Mesenchymal stem cell (in vitro differentiated cells and primary cell): ENCODE measurements around the gene OSBPL9.
"Not testable (repeated sequence)": the region's sequence is repeated elsewhere in the genome, so short reads cannot be mapped to it uniquely, and the experiment has no call there.

Experiments
- DNase-seq: peaks from one replicate; pipeline ENCODE4 v3.0.0-alpha.2; 2013
- H2AFZ ChIP-seq: one replicate; pipeline ENCODE4 v1.6.1; 2013; ENCODE audit warnings: low read depth, mild to moderate bottlenecking, control low read depth, inconsistent platforms, low read length, moderate library complexity
- H2AK5ac ChIP-seq: 2 replicates; pipeline ENCODE4 v1.6.1; 2013; ENCODE audit warnings: low read length, moderate library complexity, mild to moderate bottlenecking, inconsistent platforms; ENCODE audit not compliant: severe bottlenecking
- H2BK120ac ChIP-seq: one replicate; pipeline ENCODE4 v1.6.1; 2013; ENCODE audit warnings: low read depth, mild to moderate bottlenecking, inconsistent platforms, low read length, moderate library complexity
- H2BK12ac ChIP-seq, 2 experiments: one replicate each; pipeline ENCODE4 v1.6.1; 2013; ENCODE audit warnings: inconsistent platforms in 2 of 2, low read length in 2 of 2, mild to moderate bottlenecking in 2 of 2, moderate library complexity in 2 of 2, control low read depth in 1 of 2
- H2BK15ac ChIP-seq: one replicate; pipeline ENCODE4 v1.6.1; 2013; ENCODE audit warnings: mild to moderate bottlenecking, low read depth, inconsistent platforms; ENCODE audit not compliant: poor library complexity, severe bottlenecking
- H2BK5ac ChIP-seq: 2 replicates; pipeline ENCODE4 v1.6.1; 2013; ENCODE audit warnings: low read depth, mild to moderate bottlenecking, low read length, control low read depth, inconsistent platforms; ENCODE audit not compliant: poor library complexity, severe bottlenecking
- H3K14ac ChIP-seq, 2 experiments: one replicate each; pipeline ENCODE4 v1.6.1; 2013; ENCODE audit warnings: inconsistent platforms in 2 of 2, low read length in 2 of 2, control low read depth in 1 of 2, mild to moderate bottlenecking in 1 of 2, moderate library complexity in 1 of 2
- H3K18ac ChIP-seq, 2 experiments: one replicate each; pipeline ENCODE4 v1.6.1; 2013; ENCODE audit warnings: inconsistent platforms in 2 of 2, low read length in 2 of 2, control low read depth in 1 of 2, low read depth in 1 of 2, mild to moderate bottlenecking in 1 of 2
- H3K23ac ChIP-seq, 2 experiments: one replicate each; pipeline ENCODE4 v1.6.1; 2013; ENCODE audit warnings: inconsistent platforms in 2 of 2, low read length in 2 of 2, mild to moderate bottlenecking in 2 of 2, moderate library complexity in 2 of 2, control low read depth in 1 of 2
- H3K27ac ChIP-seq: 2 replicates; pipeline ENCODE4 v1.5.1; 2013; ENCODE audit warnings: mild to moderate bottlenecking, moderate library complexity, low read length, control low read depth, inconsistent platforms; ENCODE audit not compliant: poor library complexity, severe bottlenecking
- H3K27me3 ChIP-seq, 2 experiments: 2 replicates each; pipeline versions ENCODE4 v1.6.1 to v1.7.0; 2013; ENCODE audit warnings: low read length in 2 of 2, mild to moderate bottlenecking in 2 of 2, moderate library complexity in 2 of 2, control low read depth in 1 of 2, inconsistent platforms in 1 of 2; ENCODE audit not compliant: control insufficient read depth in 1 of 2, insufficient read depth in 1 of 2
- H3K36me3 ChIP-seq, 2 experiments: 2 replicates each; pipeline versions ENCODE4 v1.6.1 to v1.7.0; 2013; ENCODE audit warnings: low read length in 2 of 2, control low read depth in 1 of 2, inconsistent platforms in 1 of 2, low read depth in 1 of 2, mild to moderate bottlenecking in 1 of 2; ENCODE audit not compliant: insufficient read depth in 2 of 2, control insufficient read depth in 1 of 2
- H3K4ac ChIP-seq, 2 experiments: one replicate each; pipeline ENCODE4 v1.6.1; 2013; ENCODE audit warnings: inconsistent platforms in 2 of 2, low read length in 2 of 2, mild to moderate bottlenecking in 2 of 2, moderate library complexity in 2 of 2, control low read depth in 1 of 2, low read depth in 1 of 2
- H3K4me1 ChIP-seq: 2 replicates; pipeline ENCODE4 v1.6.1; 2013; ENCODE audit warnings: low read depth, low read length, control low read depth; ENCODE audit not compliant: control insufficient read depth, insufficient read depth
- H3K4me2 ChIP-seq: 2 replicates; pipeline ENCODE4 v1.6.1; 2013; ENCODE audit warnings: low read length, mild to moderate bottlenecking, inconsistent platforms; ENCODE audit not compliant: poor library complexity, severe bottlenecking
- H3K4me3 ChIP-seq, 2 experiments: 2 replicates each; pipeline versions ENCODE4 v1.5.1 to v1.7.0; 2013; ENCODE audit warnings: low read length in 2 of 2, mild to moderate bottlenecking in 2 of 2, control low read depth in 1 of 2, low read depth in 1 of 2; ENCODE audit not compliant: insufficient read depth in 1 of 2
- H3K79me1 ChIP-seq: replicated peaks from 2 replicates; pipeline ENCODE4 v1.6.1; 2013; ENCODE audit warnings: mild to moderate bottlenecking, control low read depth, low read length, inconsistent platforms; ENCODE audit not compliant: poor library complexity, severe bottlenecking
- H3K9ac ChIP-seq: 2 replicates; pipeline ENCODE4 v1.7.0; 2013; ENCODE audit warnings: mild to moderate bottlenecking, low read length, moderate library complexity
- H3K9me3 ChIP-seq: 2 replicates; pipeline ENCODE4 v1.7.0; 2013; ENCODE audit warnings: mild to moderate bottlenecking, low read length; ENCODE audit not compliant: control insufficient read depth
- H4K8ac ChIP-seq: one replicate; pipeline ENCODE4 v1.6.1; 2013; ENCODE audit warnings: inconsistent platforms, mild to moderate bottlenecking, low read length, moderate library complexity
- H4K91ac ChIP-seq: one replicate; pipeline ENCODE4 v1.6.1; 2013; ENCODE audit warnings: mild to moderate bottlenecking, low read length, inconsistent platforms
- WGBS: methylation state at CpG from one replicate; pipeline ENCODE4 v1.1.7; 2013; ENCODE audit warnings: mixed read lengths; 5-methylcytosine and 5-hydroxymethylcytosine counted together

Gene OSBPL9

DNA sequence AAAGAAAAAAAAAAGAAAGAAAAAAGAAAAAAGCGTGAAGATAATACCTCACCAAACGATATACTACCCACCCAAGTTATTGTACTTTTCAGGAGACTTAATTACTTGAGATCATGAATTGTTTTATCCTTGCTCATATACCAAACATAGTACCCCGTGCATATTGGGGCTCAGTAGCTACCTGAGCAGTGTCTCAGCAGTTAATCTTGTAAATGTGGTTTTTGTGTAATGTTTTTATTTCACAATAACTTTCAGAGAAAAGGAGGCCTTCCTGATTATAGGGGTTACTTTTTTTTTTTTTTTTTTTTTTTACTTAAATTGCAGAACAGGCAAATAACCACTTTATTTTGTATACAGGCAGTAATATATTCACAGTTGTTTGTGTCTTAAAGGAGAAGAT is 80.3 kb downstream of the OSBPL9 start:
- Histone ChIP-seq H2BK5ac (no peak overlapping the region), H2AK5ac (no peak overlapping the region)

DNA sequence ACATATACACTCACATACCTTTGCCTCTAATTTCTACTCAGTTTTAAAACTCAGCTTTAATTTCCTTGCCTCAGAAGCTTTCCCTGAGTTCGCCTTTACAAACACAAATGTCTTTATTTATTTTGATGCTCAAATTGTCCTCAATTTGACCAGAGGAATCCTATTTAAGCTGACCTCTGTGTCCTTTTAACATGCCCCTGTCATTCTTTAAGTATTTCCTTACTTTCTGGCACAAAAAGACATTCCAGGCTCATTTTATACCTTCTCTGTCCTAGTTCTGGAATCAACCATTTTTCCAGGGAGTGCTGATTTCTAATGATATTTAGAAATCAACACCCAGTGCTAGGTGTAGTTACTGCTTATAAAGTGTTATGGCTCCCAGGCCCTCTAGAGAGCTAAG is 82.5 kb downstream of the OSBPL9 start:
- Histone ChIP-seq H2BK5ac (no peak overlapping the region), H3K23ac (no peak overlapping the region), H3K4me2 (no peak overlapping the region), H2AK5ac (no peak overlapping the region), H3K9me3 (no peaks in the 10 kb centered on the region), H3K9ac (no peak overlapping the region), H3K14ac (no peak overlapping the region), H3K27me3 (no peaks in the 10 kb centered on the region), H3K36me3 (no peaks in the 10 kb centered on the region), H4K8ac (no peak overlapping the region), H2AFZ (no peak overlapping the region), H3K4me3 (no peak overlapping the region), H2BK120ac (no peak overlapping the region), H2BK12ac (no peak overlapping the region), H3K18ac (no peak overlapping the region), H4K91ac (no peak overlapping the region), H3K79me1 (peaks cover 9% of the 10 kb centered on the region), H3K4ac (no peak overlapping the region), H3K4me1 (no peaks in the 10 kb centered on the region), H3K27ac (no peak overlapping the region), H2BK15ac (no peak overlapping the region)
- 65% methylated on average over 1 of the region's 1 CpG for WGBS
- no peak for DNase-seq

More for the DNA sequence above, 80.3 kb downstream of the OSBPL9 start:
- no peak overlapping the region for H3K23ac ChIP-seq
- no peak overlapping the region for H2BK120ac ChIP-seq
- H3K79me1 ChIP-seq, result peaks cover 12% of the 10 kb centered on the region
- H3K9me3 ChIP-seq, result no peaks in the 10 kb centered on the region
- peaks cover 2% of the 10 kb centered on the region for H3K4me1 ChIP-seq
- no peaks in the 10 kb centered on the region for H3K36me3 ChIP-seq
- no peak overlapping the region for H3K4ac ChIP-seq
- H2BK15ac ChIP-seq, result no peak overlapping the region
- H4K91ac ChIP-seq, result no peak overlapping the region
- H4K8ac ChIP-seq, result no peak overlapping the region
- no peak overlapping the region for H3K18ac ChIP-seq
- H3K27me3 ChIP-seq, result no peaks in the 10 kb centered on the region
- no peak overlapping the region for H2BK12ac ChIP-seq
- no peak overlapping the region for H3K4me2 ChIP-seq
- no peak overlapping the region for H3K4me3 ChIP-seq
- H3K27ac ChIP-seq, result no peak overlapping the region
- no peak overlapping the region for H2AFZ ChIP-seq
- H3K14ac ChIP-seq, result no peak overlapping the region
- no peak overlapping the region for H3K9ac ChIP-seq
- no CpG with 5 or more reads among the region's 3 CpGs for WGBS
- DNase-seq, result no peak

GRCh38 chr1:51701782-51702181 is 84.9 kb downstream of the OSBPL9 start:
- H3K14ac ChIP-seq, H2BK5ac ChIP-seq, H3K9ac ChIP-seq, H3K4me2 ChIP-seq, H3K27me3 ChIP-seq, H4K91ac ChIP-seq, H2AFZ ChIP-seq, H3K18ac ChIP-seq, H2BK120ac ChIP-seq, H3K36me3 ChIP-seq, H3K4me3 ChIP-seq, H2BK12ac ChIP-seq, H3K79me1 ChIP-seq, H2AK5ac ChIP-seq, H3K4ac ChIP-seq, H3K23ac ChIP-seq, H4K8ac ChIP-seq, H3K27ac ChIP-seq, H3K9me3 ChIP-seq, DNase-seq, H3K4me1 ChIP-seq, H2BK15ac ChIP-seq: not testable (repeated sequence)
- 90% methylated on average over 2 of the region's 7 CpGs for WGBS

GRCh38 chr1:51702220-51702619 is 85.3 kb downstream of the OSBPL9 start:
- H3K36me3 ChIP-seq, H2BK12ac ChIP-seq, H3K4me2 ChIP-seq, H2BK15ac ChIP-seq, H4K8ac ChIP-seq, H3K27me3 ChIP-seq, H2AK5ac ChIP-seq, H3K14ac ChIP-seq, H2BK5ac ChIP-seq, H3K27ac ChIP-seq, H2BK120ac ChIP-seq, H3K23ac ChIP-seq, H3K9me3 ChIP-seq, H3K4me1 ChIP-seq, H3K9ac ChIP-seq, DNase-seq, H4K91ac ChIP-seq, H3K4me3 ChIP-seq, H3K4ac ChIP-seq, H2AFZ ChIP-seq, H3K18ac ChIP-seq: not testable (repeated sequence)
- 83% methylated on average over 1 of the region's 2 CpGs for WGBS
- peaks cover 11% of the 10 kb centered on the region for H3K79me1 ChIP-seq
